Liver (tissue), 3 donors: ENCODE measurements around the gene IZUMO1.

Experiments used
- ATF3 ChIP-seq: IDR thresholded peaks from 2 replicates; pipeline ENCODE4 v1.6.1; 2016; ENCODE audit warnings: antibody characterized with exemption
- CTCF ChIP-seq: fragments of 150-350 bp; IDR thresholded peaks from 2 replicates; pipeline ENCODE4 v1.5.1; 2017; ENCODE audit warnings: improper control_type of control experiment, low read depth, low read length; ENCODE audit not compliant: missing input control
- FOXA1 ChIP-seq: IDR thresholded peaks from 2 replicates; pipeline ENCODE4 v1.6.1; 2016; ENCODE audit warnings: antibody characterized with exemption
- FOXA2 ChIP-seq: IDR thresholded peaks from 2 replicates; pipeline ENCODE4 v1.6.1; 2016; ENCODE audit warnings: antibody characterized with exemption
- SP1 ChIP-seq: IDR thresholded peaks from 2 replicates; pipeline ENCODE4 v1.6.1; 2018; ENCODE audit warnings: antibody characterized with exemption, mild to moderate bottlenecking
- TAF1 ChIP-seq: conservative IDR thresholded peaks from 2 replicates; pipeline ENCODE4 v1.6.1; 2016; ENCODE audit warnings: antibody characterized with exemption, mild to moderate bottlenecking
- YY1 ChIP-seq: IDR thresholded peaks from 2 replicates; pipeline ENCODE4 v1.6.1; 2016; ENCODE audit warnings: antibody characterized with exemption, mild to moderate bottlenecking
- TF ChIP-seq, protein P1 (sequence below): IDR thresholded peaks from 2 replicates; pipeline ENCODE4 v1.6.1; 2016; ENCODE audit warnings: antibody characterized with exemption
- TF ChIP-seq, protein P2 (sequence below): IDR thresholded peaks from 2 replicates; pipeline ENCODE4 v1.6.1; 2016; ENCODE audit warnings: antibody characterized with exemption, mild to moderate bottlenecking
- TF ChIP-seq, protein P3 (sequence below): IDR thresholded peaks from 2 replicates; pipeline ENCODE4 v1.6.1; 2016; ENCODE audit warnings: antibody characterized with exemption
- donor health status: healthy.
- donor health status: healthy.

- no peak for TF ChIP-seq CTCF
- TF ChIP-seq FOXA1: no peak
- no peak for TF ChIP-seq FOXA2
- TF ChIP-seq, protein P1, sequence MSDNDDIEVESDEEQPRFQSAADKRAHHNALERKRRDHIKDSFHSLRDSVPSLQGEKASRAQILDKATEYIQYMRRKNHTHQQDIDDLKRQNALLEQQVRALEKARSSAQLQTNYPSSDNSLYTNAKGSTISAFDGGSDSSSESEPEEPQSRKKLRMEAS: no peak
- TF ChIP-seq, protein P2, sequence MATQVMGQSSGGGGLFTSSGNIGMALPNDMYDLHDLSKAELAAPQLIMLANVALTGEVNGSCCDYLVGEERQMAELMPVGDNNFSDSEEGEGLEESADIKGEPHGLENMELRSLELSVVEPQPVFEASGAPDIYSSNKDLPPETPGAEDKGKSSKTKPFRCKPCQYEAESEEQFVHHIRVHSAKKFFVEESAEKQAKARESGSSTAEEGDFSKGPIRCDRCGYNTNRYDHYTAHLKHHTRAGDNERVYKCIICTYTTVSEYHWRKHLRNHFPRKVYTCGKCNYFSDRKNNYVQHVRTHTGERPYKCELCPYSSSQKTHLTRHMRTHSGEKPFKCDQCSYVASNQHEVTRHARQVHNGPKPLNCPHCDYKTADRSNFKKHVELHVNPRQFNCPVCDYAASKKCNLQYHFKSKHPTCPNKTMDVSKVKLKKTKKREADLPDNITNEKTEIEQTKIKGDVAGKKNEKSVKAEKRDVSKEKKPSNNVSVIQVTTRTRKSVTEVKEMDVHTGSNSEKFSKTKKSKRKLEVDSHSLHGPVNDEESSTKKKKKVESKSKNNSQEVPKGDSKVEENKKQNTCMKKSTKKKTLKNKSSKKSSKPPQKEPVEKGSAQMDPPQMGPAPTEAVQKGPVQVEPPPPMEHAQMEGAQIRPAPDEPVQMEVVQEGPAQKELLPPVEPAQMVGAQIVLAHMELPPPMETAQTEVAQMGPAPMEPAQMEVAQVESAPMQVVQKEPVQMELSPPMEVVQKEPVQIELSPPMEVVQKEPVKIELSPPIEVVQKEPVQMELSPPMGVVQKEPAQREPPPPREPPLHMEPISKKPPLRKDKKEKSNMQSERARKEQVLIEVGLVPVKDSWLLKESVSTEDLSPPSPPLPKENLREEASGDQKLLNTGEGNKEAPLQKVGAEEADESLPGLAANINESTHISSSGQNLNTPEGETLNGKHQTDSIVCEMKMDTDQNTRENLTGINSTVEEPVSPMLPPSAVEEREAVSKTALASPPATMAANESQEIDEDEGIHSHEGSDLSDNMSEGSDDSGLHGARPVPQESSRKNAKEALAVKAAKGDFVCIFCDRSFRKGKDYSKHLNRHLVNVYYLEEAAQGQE: no peak
- TF ChIP-seq, protein P3, sequence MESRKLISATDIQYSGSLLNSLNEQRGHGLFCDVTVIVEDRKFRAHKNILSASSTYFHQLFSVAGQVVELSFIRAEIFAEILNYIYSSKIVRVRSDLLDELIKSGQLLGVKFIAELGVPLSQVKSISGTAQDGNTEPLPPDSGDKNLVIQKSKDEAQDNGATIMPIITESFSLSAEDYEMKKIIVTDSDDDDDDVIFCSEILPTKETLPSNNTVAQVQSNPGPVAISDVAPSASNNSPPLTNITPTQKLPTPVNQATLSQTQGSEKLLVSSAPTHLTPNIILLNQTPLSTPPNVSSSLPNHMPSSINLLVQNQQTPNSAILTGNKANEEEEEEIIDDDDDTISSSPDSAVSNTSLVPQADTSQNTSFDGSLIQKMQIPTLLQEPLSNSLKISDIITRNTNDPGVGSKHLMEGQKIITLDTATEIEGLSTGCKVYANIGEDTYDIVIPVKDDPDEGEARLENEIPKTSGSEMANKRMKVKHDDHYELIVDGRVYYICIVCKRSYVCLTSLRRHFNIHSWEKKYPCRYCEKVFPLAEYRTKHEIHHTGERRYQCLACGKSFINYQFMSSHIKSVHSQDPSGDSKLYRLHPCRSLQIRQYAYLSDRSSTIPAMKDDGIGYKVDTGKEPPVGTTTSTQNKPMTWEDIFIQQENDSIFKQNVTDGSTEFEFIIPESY: no peak
- TF ChIP-seq ATF3: no peak
- TF ChIP-seq YY1: no peak
- TF ChIP-seq TAF1: no peak
- no peak for TF ChIP-seq SP1
Measured at GRCh38 chr19:48734625-48735024, 12.1 kb downstream of the IZUMO1 start.
